HS-27A (cell line): ENCODE data around the gene POLA2.

ENCODE experiments used
- DNase-seq: peaks from one replicate; pipeline ENCODE4 v3.0.0-alpha.2; 2012; ENCODE audit warnings: low read depth, missing footprints

POLA2 gene

GRCh38 chr11:65307298-65308229, 45.8 kb downstream of the POLA2 start:
- no peak for DNase-seq

- no peak for DNase-seq
Observed at GRCh38 chr11:65308281-65308891, 46.6 kb downstream of the POLA2 start.

- DNase-seq, result no peak
Observed at GRCh38 chr11:65309006-65309405, 47.2 kb downstream of the POLA2 start.

- no peak for DNase-seq
Observed at GRCh38 chr11:65310215-65310614, 48.5 kb downstream of the POLA2 start.

GRCh38 chr11:65310736-65311135, 49.0 kb downstream of the POLA2 start:
- DNase-seq, result no peak

- DNase-seq, result peak; percentile 83
Observed at GRCh38 chr11:65311170-65311678, 49.5 kb downstream of the POLA2 start.

- peak; percentile 58 for DNase-seq
Observed at GRCh38 chr11:65314501-65315203, 52.9 kb downstream of the POLA2 start, which contains the start of gene CDC42EP2. Gene CDC42EP2, plus strand, starts transcription at chr11:65314866. Its CDS starts 6,033 bp downstream, at chr11:65320899.

GRCh38 chr11:65315204-65315865, 53.6 kb downstream of the POLA2 start:
- DNase-seq, result peak; percentile 66

GRCh38 chr11:65315866-65316226, 54.1 kb downstream of the POLA2 start:
- no peak for DNase-seq

- DNase-seq, result peak; percentile 84
Observed at GRCh38 chr11:65316227-65317024, 54.7 kb downstream of the POLA2 start.

GRCh38 chr11:65317025-65317786, 55.4 kb downstream of the POLA2 start:
- peak; percentile 72 for DNase-seq

GRCh38 chr11:65320386-65321075, 58.8 kb downstream of the POLA2 start:
- DNase-seq, result no peak

GRCh38 chr11:65321076-65321475, 59.3 kb downstream of the POLA2 start:
- DNase-seq, result no peak

- no peak for DNase-seq
Observed at GRCh38 chr11:65321828-65322485, 60.2 kb downstream of the POLA2 start.

- DNase-seq, result no peak
Observed at GRCh38 chr11:65323813-65324212, 62.1 kb downstream of the POLA2 start.

- no peak for DNase-seq
Observed at GRCh38 chr11:65325435-65325834, 63.7 kb downstream of the POLA2 start.

GRCh38 chr11:65327021-65327420, 65.3 kb downstream of the POLA2 start:
- no peak for DNase-seq

- no peak for DNase-seq
Observed at GRCh38 chr11:65329478-65329877, 67.7 kb downstream of the POLA2 start.

GRCh38 chr11:65329944-65330403, 68.2 kb downstream of the POLA2 start:
- peak; percentile 92 for DNase-seq
